Stimulated activated CD8-positive, alpha-beta memory T cell treated with anti-CD3 and anti-CD28 coated beads, Interleukin-4, amount 100 ng/mL, for 48 hours (primary cell): ENCODE measurements around the gene RNF167.
A peak's percentile ranks its signal among the peaks of the same experiment; 100 is the strongest.

ENCODE experiments used
- DNase-seq: peaks from one replicate; pipeline ENCODE4 v3.0.0-alpha.2; 2020

Gene RNF167

GRCh38 chr17:4986951-4987766 is 47.1 kb downstream of the RNF167 start, which contains the start of gene CAMTA2:
CAMTA2 (minus strand) TSS chr17:4987675; CDS start chr17:4986222, 1,453 bp downstream.
- DNase-seq, result peak; percentile 96

- DNase-seq, result no peak
Measured at GRCh38 chr17:4987767-4988567, 47.9 kb downstream of the RNF167 start.

DNA sequence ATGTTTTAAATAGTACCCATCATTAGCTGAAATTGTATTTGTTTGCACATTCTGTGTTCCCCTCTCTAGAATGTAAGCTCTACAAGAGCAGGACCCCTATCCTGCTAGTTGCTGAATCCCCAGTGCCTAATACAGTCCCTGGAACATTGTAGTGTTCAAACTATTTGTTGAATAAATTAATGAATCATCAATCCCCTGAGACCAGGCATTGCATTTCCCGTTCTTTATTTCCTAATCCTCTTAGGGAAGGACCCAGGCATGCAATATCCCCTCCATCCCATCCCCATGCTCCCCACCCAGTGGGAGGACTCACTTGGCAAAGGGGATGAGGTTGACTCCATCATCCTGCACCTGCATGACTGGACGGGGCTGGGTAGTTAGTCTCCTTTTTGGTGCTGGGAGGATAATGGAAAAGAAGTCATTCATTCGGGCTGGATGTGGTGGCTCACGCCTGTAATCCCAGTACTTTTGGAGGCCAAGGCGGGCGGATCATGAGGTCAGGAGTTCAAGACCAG is 54.1 kb downstream of the RNF167 start:
- DNase-seq, result no peak
